Esophagus squamous epithelium (tissue), 5 donors: ENCODE results near the gene TMUB1. TPM values are rescaled to one million over a fixed set of nuclear protein-coding genes. Genes with fewer than 3 reads are reported as not detected.
A peak's percentile ranks its signal among the peaks of the same experiment; 100 is the strongest.

Experiments used
- DNase-seq: peaks from one replicate; lab custom pipeline; 2025; lab: John Stamatoyannopoulos, UW
- H3K27ac ChIP-seq, 4 donors: fragments of 200-600 bp; sonication (generic); one replicate each; pipeline ENCODE4 v1.5.1; 2016 to 2019; ENCODE audit warnings: mild to moderate bottlenecking in 1 of 4
- H3K27me3 ChIP-seq, 4 donors: fragments of 200-600 bp; sonication (generic); 1 replicate in 3 of 4; 2 replicates in 1 of 4; pipeline versions ENCODE4 v1.5.1 to v1.6.0; 2017 to 2021; ENCODE audit warnings: antibody characterized with exemption in 1 of 4
- H3K36me3 ChIP-seq, 3 donors: fragments of 200-600 bp; sonication (generic); one replicate each; pipeline ENCODE4 v1.5.1; 2016 to 2019
- H3K4me1 ChIP-seq, 3 donors: fragments of 200-600 bp; sonication (generic); one replicate each; pipeline ENCODE4 v1.5.1; 2017 to 2019
- H3K4me3 ChIP-seq, 4 donors: fragments of 200-600 bp; sonication (generic); 1 replicate in 3 of 4; 2 replicates in 1 of 4; pipeline ENCODE4 v1.5.1; 2016 to 2019; ENCODE audit warnings: mild to moderate bottlenecking in 2 of 4, moderate library complexity in 1 of 4
- H3K9me3 ChIP-seq, 3 donors: fragments of 200-600 bp; sonication (generic); one replicate each; pipeline ENCODE4 v1.5.1; 2016 to 2019
- POLR2A ChIP-seq, 4 donors: fragments of 450-650 bp; IDR thresholded peaks; one replicate each; pipeline ENCODE4 v1.6.1; 2017; ENCODE audit warnings: antibody characterized with exemption in 4 of 4, mild to moderate bottlenecking in 4 of 4, moderate library complexity in 3 of 4
- WGBS, 2 donors: methylation state at CpG; one replicate each; pipeline ENCODE4 v1.1.5; 2018; 5-methylcytosine and 5-hydroxymethylcytosine counted together
- intact Hi-C: fragments of 100-400 bp; cut with DNase I; formaldehyde crosslinking; loops from one replicate; pipeline ENCODE4 v1.15.0; 2022
- total RNA-seq, 4 donors: library from RNA; depleted of rRNA; stranded (reverse); fragments of >200 nt; gene quantifications; one replicate each; pipeline ENCODE4 v1.1.0, GENCODE V29; 2016
- TF ChIP-seq, protein P1 (sequence below), 6 experiments: fragments of 450-650 bp in 4 of 6; fragments of 200-600 bp in 2 of 6; sonication (generic) in 2 of 6; IDR thresholded peaks; one replicate each; pipeline ENCODE4 v1.5.1; 2016 to 2019; ENCODE audit warnings: antibody characterized with exemption in 6 of 6, mild to moderate bottlenecking in 4 of 6, moderate library complexity in 4 of 6
- donor health status: DM: yes; HTN: yes; CAD: no.

The TMUB1 gene
- total RNA-seq, 4 donors from 2014 or later, result 28.4 to 51.0 (median 35.2) TPM

DNA sequence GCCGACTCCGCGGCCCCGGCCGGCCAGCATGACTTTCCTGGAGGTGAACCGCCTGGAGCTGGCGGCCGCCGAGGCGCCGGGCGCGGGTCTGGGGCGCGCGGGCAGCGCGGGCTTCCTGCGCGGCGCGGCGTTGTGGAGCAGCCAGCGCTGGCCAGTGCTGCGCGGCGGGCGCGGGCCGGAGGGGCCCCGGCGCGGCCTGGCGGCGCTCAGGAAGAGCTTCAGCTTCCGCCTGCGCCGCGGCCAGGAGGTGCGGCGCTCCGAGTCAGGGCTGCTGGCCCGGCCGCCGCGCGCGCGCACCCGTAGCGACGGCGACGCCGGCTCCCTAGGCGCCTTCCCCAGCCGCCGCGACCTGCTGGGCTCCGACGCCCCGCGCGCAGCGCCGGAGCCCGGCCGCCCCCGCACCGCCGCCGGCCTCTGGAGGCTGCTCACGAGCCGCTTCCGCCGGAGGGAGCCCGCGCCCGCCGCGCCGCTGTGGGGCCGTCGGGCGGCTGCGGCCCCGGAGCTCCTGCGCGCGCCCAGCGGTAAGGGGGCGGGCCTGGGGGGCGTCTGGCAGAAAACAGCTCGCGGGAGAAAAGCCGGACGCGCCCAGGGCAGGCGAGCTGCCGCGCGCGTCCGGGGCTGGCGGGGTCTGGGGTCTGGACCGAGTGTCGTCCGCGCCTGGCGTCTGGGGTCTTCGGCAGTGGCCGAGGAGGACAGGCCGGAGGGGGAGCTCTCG lies 32.0 kb upstream of the TMUB1 start:
- peak overlapping the region; percentile 81 to 96 (median 91) for H3K27ac ChIP-seq
- H3K36me3 ChIP-seq, result peaks cover 22 to 34% (median 23%) of the 10 kb centered on the region in 3 donors
- H3K4me3 ChIP-seq, result peak overlapping the region; percentile 53 to 75 (median 66)
- no peak for DNase-seq
- intact Hi-C loops, result no loop called here
- no peak for TF ChIP-seq POLR2A (IDR thresholded peaks at IDR 0.05)
- TF ChIP-seq, protein P1, sequence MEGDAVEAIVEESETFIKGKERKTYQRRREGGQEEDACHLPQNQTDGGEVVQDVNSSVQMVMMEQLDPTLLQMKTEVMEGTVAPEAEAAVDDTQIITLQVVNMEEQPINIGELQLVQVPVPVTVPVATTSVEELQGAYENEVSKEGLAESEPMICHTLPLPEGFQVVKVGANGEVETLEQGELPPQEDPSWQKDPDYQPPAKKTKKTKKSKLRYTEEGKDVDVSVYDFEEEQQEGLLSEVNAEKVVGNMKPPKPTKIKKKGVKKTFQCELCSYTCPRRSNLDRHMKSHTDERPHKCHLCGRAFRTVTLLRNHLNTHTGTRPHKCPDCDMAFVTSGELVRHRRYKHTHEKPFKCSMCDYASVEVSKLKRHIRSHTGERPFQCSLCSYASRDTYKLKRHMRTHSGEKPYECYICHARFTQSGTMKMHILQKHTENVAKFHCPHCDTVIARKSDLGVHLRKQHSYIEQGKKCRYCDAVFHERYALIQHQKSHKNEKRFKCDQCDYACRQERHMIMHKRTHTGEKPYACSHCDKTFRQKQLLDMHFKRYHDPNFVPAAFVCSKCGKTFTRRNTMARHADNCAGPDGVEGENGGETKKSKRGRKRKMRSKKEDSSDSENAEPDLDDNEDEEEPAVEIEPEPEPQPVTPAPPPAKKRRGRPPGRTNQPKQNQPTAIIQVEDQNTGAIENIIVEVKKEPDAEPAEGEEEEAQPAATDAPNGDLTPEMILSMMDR (IDR thresholded peaks at IDR 0.05), result peak in 1 of 6 experiments; percentile 3
- no peaks in the 10 kb centered on the region for H3K27me3 ChIP-seq
- WGBS, 2 donors, result 0 to 14% methylated on average over 2 to 7 of the region's 114 CpGs
- H3K9me3 ChIP-seq, result no peaks in the 10 kb centered on the region
- H3K4me1 ChIP-seq, result peaks cover 21 to 60% (median 31%) of the 10 kb centered on the region in 3 donors

DNA sequence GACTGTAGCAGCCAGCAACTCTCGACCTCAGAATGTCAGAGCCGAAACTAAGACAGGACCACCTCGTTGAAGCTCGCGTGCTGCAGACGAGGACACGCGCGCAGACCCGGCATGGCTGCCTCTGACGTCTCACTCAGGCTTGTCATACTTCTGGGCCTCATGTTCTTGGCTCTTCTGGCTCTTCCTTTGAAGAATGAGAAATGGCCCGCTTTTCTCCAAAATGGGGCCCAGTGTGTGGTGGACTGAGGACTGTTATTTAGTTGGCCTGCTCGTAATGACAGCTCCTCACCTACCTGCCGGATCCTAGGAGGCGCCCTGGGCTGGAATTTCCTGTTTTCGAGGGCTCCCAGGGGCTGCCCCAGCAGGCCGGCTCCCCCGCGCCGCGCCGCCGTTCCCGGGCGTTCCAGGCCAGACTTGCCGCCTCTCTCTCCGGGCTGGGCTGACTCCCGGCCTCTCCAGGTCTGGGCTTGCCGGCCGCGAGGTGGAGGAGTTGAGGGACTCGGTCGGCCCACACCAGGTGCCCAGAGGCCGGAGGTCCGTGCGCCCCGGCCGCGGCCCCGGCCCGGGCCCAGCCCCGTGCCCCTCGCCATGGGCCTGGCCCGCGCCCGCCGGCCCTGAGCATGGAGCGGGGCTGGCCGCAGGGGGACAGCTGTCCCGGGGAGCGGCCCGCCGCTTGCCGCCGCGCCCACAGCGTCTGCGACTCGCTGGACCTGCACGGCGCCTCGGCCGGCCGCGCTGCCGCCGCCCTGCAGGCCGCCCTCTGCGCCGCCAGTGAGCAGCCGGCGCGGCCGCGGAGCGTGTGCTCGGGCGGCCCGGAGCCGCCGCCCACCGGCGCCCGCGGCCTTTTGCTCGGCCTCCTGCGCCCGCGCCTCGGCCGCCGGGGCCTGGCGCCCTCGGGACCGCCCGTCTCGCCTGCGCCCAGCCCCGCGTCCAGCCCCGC lies 31.1 kb upstream of the TMUB1 start:
- WGBS, 2 donors, result 51 to 63% methylated on average over 11 to 16 of the region's 101 CpGs
- intact Hi-C loops, result loop anchor here (5.0 kb wide), 1 partner anchor 87 kb away; the partner anchor contains the start of gene ABCB8
- H3K4me3 ChIP-seq, result peak overlapping the region; percentile 53 to 75 (median 66)
- H3K36me3 ChIP-seq, result peaks cover 15 to 26% (median 15%) of the 10 kb centered on the region in 3 donors
- peaks cover 21 to 69% (median 31%) of the 10 kb centered on the region in 3 donors for H3K4me1 ChIP-seq
- H3K9me3 ChIP-seq, result no peaks in the 10 kb centered on the region
- TF ChIP-seq, protein P1 (IDR thresholded peaks at IDR 0.05), result peak in 1 of 6 experiments; percentile 8
- peak in 1 of 4 donors; percentile 14 for TF ChIP-seq POLR2A (IDR thresholded peaks at IDR 0.05)
- H3K27me3 ChIP-seq, result no peaks in the 10 kb centered on the region
- peak overlapping the region; percentile 72 to 96 (median 88) for H3K27ac ChIP-seq
- no peak for DNase-seq

DNA sequence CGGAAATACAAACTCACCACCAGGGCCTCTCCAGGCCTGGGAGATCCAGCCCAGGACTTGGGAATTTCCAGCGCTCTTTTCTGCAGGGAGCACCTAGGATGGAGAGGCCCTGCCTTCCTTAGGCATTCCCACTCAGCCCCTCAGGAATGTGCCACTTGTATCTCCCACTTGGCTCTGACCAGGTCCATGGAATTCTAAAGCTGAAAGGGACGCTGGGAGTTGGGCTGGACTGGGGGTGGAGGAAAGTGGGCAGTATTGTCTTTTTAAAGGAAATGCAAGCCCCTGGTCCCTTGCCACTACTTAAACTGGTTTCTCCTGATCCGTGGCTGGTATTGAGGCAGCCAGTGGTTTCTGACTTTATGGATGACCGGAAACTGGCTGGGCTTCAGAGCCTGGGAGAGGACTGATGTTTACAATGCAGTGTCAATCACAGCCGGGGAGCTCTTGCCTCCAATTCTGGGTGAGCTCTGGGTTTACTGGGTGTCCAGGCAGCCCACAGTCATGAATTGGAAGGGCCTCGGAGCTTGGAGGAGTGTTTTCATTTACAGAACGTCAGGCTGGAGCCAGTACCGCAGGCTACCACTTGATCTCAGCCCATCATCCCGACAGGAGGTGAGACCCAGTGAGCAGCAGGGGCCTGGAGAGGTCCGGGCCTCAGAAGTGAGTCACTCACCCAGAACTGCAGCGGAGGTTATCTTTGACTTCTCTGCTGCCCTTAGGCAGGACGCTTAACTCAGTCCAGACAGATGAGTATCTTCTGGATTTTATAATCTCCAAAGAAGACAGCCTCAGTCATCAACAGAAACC lies 30.3 kb upstream of the TMUB1 start:
- TF ChIP-seq, protein P1 (IDR thresholded peaks at IDR 0.05), result peak in 2 of 6 experiments; percentile 34 to 44
- TF ChIP-seq POLR2A (IDR thresholded peaks at IDR 0.05), result no peak
- Histone ChIP-seq H3K4me3 (peak overlapping the region; percentile 33 to 68 (median 58)), H3K27ac (peak overlapping the region; percentile 72 to 96 (median 88)), H3K36me3 (peaks cover 6 to 17% (median 6%) of the 10 kb centered on the region in 3 donors), H3K4me1 (peaks cover 21 to 73% (median 31%) of the 10 kb centered on the region in 3 donors), H3K9me3 (no peaks in the 10 kb centered on the region), H3K27me3 (no peaks in the 10 kb centered on the region)
- 31 to 50% methylated on average over 6 to 7 of the region's 13 CpGs for WGBS, 2 donors
- no peak for DNase-seq
- intact Hi-C loops, result loop anchor here (5.0 kb wide), 1 partner anchor 86 kb away; the partner anchor contains the start of gene ABCB8

DNA sequence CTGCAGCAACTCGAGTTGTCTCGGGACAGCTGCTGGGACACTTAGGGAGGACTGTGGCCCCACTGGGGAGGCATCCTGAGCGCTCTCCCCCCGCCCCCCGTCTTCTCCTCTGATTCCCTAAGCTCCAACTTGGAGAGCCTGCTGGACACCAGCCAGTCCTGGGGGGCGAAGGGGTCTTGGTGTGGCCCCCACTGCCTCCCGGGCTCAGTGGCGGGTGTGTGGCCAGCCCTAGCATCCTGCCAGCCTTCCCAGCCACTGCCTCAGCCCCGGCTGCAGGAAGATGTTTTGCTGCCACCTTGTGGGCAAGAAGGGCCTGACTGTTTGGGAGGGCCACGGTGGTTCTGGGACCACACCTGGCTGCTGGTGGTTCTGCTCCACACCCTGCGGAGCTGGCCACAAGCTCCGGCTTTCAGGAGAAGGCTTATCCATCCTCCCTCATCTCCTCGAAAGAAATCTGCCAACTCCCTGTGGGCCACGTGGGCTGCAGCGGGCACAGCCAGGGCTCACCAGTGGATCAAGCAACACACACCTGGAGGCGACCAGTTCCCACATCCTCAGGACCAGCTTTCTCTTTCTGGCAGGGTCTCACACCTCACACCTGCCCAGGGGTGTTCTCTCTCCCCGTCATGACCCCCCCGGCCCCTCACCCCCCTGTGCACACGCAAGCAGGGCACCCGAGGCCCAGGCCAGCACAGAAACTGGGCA lies 27.8 kb upstream of the TMUB1 start:
- H3K27ac ChIP-seq, result peak overlapping the region in 3 of 4 donors; percentile 5 to 45 (median 9)
- no peaks in the 10 kb centered on the region for H3K27me3 ChIP-seq
- H3K9me3 ChIP-seq, result no peaks in the 10 kb centered on the region
- intact Hi-C loops, result loop anchor here (5.0 kb wide), 1 partner anchor 84 kb away; the partner anchor contains the start of gene ABCB8
- TF ChIP-seq, protein P1 (IDR thresholded peaks at IDR 0.05), result peak; percentile 59 to 94 (median 88)
- no peak for TF ChIP-seq POLR2A (IDR thresholded peaks at IDR 0.05)
- no peak overlapping the region for H3K4me3 ChIP-seq
- H3K36me3 ChIP-seq, result no peaks in the 10 kb centered on the region
- peaks cover 17 to 51% (median 24%) of the 10 kb centered on the region in 3 donors for H3K4me1 ChIP-seq
- 31 to 32% methylated on average over 4 to 7 of the region's 20 CpGs for WGBS, 2 donors
- DNase-seq, result peak; percentile 16
